GM12865 (cell line): ENCODE measurements around the gene SULT1B1.
"Not testable (repeated sequence)": the region's sequence is repeated elsewhere in the genome, so short reads cannot be mapped to it uniquely, and the experiment has no call there.

ENCODE experiments used
- DNase-seq: peaks from one replicate; pipeline ENCODE4 v3.0.0; 2010; ENCODE audit warnings: low read depth
- H3K4me3 ChIP-seq: 2 replicates; pipeline ENCODE4 v1.5.1; 2011; ENCODE audit warnings: mild to moderate bottlenecking, low read depth, low read length, control low read depth
- CTCF ChIP-seq: IDR thresholded peaks from 2 replicates; pipeline ENCODE4 v1.5.1; 2011; ENCODE audit warnings: low read length, control low read depth, low read depth, inconsistent platforms; ENCODE audit not compliant: insufficient read depth; ENCODE audit errors: missing control alignments

Gene SULT1B1

GRCh38 chr4:69782651-69783310 is 22.4 kb upstream of the SULT1B1 start:
- H3K4me3 ChIP-seq: no peak overlapping the region
- no peak for DNase-seq

GRCh38 chr4:69781458-69782418 is 21.3 kb upstream of the SULT1B1 start:
- TF ChIP-seq CTCF: no peak
- no peak overlapping the region for H3K4me3 ChIP-seq
- DNase-seq: no peak

More at GRCh38 chr4:69782651-69783310, 22.4 kb upstream of the SULT1B1 start:
- TF ChIP-seq CTCF: no peak

GRCh38 chr4:69780141-69780540 is 19.7 kb upstream of the SULT1B1 start:
- TF ChIP-seq CTCF: no peak
- DNase-seq: no peak
- H3K4me3 ChIP-seq: no peak overlapping the region

GRCh38 chr4:69776696-69777095 is 16.3 kb upstream of the SULT1B1 start:
- no peak for TF ChIP-seq CTCF
- H3K4me3 ChIP-seq: no peak overlapping the region
- DNase-seq: no peak

GRCh38 chr4:69775321-69775867 is 15.0 kb upstream of the SULT1B1 start:
- no peak overlapping the region for H3K4me3 ChIP-seq
- no peak for DNase-seq
- no peak for TF ChIP-seq CTCF

GRCh38 chr4:69773484-69773883 is 13.1 kb upstream of the SULT1B1 start:
- H3K4me3 ChIP-seq: no peak overlapping the region
- DNase-seq: no peak
- TF ChIP-seq CTCF: no peak

GRCh38 chr4:69768554-69768953 is 8.1 kb upstream of the SULT1B1 start:
- not testable (repeated sequence) for H3K4me3 ChIP-seq, DNase-seq
